ENCODE results near the gene PARD3. TPM values are rescaled to one million over a fixed set of nuclear protein-coding genes. Genes with fewer than 3 reads are reported as not detected.

PARD3 gene
- total and polyA plus RNA-seq, 10 of the 15 experiments (the other 5 are each of a cell fraction or from before 2014, with no cell fraction given): 2.6 to 43.1 (median 13.9) TPM

GRCh38 chr10:34358729-34359434, 456.2 kb downstream of the PARD3 start (continued):
- TF ChIP-seq, protein P1, sequence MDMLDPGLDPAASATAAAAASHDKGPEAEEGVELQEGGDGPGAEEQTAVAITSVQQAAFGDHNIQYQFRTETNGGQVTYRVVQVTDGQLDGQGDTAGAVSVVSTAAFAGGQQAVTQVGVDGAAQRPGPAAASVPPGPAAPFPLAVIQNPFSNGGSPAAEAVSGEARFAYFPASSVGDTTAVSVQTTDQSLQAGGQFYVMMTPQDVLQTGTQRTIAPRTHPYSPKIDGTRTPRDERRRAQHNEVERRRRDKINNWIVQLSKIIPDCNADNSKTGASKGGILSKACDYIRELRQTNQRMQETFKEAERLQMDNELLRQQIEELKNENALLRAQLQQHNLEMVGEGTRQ (IDR thresholded peaks at IDR 0.05; ENCODE audit: borderline replicate concordance, low read depth, low read length): no peak

DNA sequence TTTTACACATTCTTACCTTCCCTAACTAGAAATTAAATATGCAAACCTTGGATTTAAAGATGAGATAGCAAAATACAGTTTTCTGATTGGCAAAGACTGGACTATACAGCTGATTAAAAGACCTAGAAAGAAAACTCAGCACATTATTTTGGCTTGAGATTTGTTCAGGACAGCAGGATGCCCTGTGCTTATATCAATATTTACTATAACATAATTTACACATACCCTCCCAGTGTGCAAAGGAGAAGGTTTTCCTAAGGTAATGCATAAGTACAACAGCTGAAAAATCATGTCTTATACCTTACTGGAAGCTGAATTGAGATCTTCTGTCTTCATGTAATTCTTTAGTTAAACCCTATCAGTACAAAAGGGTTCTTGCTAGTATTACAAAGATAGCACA, 458.6 kb downstream of the PARD3 start:
- in situ Hi-C loops (cut with MboI): no loop called here
- TF ChIP-seq POU2F2 (IDR thresholded peaks at IDR 0.05; ENCODE audit: borderline replicate concordance, low read depth, low read length) (no peak), SMAD1 (IDR thresholded peaks at IDR 0.05; ENCODE audit: low read depth, partially characterized antibody) (no peak), SRF (IDR thresholded peaks at IDR 0.05; ENCODE audit: low read depth in 2 of 2, low read length in 2 of 2) (no peak), STAT3 (IDR thresholded peaks at IDR 0.05; ENCODE audit: low read depth, low read length) (no peak), ZNF687 (IDR thresholded peaks at IDR 0.05) (no peak), MLLT1 (IDR thresholded peaks at IDR 0.05) (no peak), NR2C1 (IDR thresholded peaks at IDR 0.05) (no peak), KAT2A (conservative IDR thresholded peaks at IDR 0.05; ENCODE audit: control insufficient read depth, low read depth, low read length) (no peak), MYC (IDR thresholded peaks at IDR 0.05; ENCODE audit: insufficient read depth, insufficient read length, insufficient replicate concordance, low read length, severe bottlenecking) (no peak)
- TF ChIP-seq, protein P2, sequence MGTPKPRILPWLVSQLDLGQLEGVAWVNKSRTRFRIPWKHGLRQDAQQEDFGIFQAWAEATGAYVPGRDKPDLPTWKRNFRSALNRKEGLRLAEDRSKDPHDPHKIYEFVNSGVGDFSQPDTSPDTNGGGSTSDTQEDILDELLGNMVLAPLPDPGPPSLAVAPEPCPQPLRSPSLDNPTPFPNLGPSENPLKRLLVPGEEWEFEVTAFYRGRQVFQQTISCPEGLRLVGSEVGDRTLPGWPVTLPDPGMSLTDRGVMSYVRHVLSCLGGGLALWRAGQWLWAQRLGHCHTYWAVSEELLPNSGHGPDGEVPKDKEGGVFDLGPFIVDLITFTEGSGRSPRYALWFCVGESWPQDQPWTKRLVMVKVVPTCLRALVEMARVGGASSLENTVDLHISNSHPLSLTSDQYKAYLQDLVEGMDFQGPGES (IDR thresholded peaks at IDR 0.05): no peak

More for the DNA sequence above, 458.6 kb downstream of the PARD3 start:
- ATAC-seq (no peak), DNase-seq (ENCODE audit: low read depth, low spot score) (no peak), FAIRE-seq (no peak)
- Histone ChIP-seq H3K36me3 (ENCODE audit: control insufficient read depth in 2 of 2, insufficient read depth in 2 of 2, low read length in 1 of 2) (no peaks in the 10 kb centered on the region), H3K9ac (ENCODE audit: control insufficient read depth, insufficient read depth, low read length) (no peak overlapping the region), H3K9me3 (replicated peaks; ENCODE audit: control insufficient read depth, insufficient read depth, low read length) (no peaks in the 10 kb centered on the region), H3K79me2 (ENCODE audit: control insufficient read depth, insufficient read depth, low read length) (no peaks in the 10 kb centered on the region), H3K4me1 (ENCODE audit: control insufficient read depth, insufficient read depth, low read length) (no peaks in the 10 kb centered on the region), H3K27me3 (replicated peaks in 1 of 2; ENCODE audit: control insufficient read depth in 2 of 2, insufficient read depth in 2 of 2, low read length in 1 of 2) (no peaks in the 10 kb centered on the region), H3K4me3 (no peak overlapping the region), H3K4me2 (ENCODE audit: control insufficient read depth, insufficient read depth) (no peak overlapping the region), H2AFZ (ENCODE audit: control insufficient read depth, low read depth, low read length) (no peak overlapping the region), H4K20me1 (ENCODE audit: control insufficient read depth, insufficient read depth) (no peaks in the 10 kb centered on the region), H3K27ac (ENCODE audit: control insufficient read depth, insufficient read depth) (no peak overlapping the region)
- intact Hi-C loops (cut with micrococcal nuclease; ENCODE audit: unreplicated experiment): no loop called here
- SMC1A ChIA-PET (ENCODE audit: uncharacterized antibody, unreplicated experiment): interaction anchor here (0.7 to 2.5 kb wide), 5 partner anchors 9 to 274 kb away, joined by 3 to 11 read pairs (median 3); no protein-coding TSS in a partner anchor
- RAD21 ChIA-PET (ENCODE audit: unreplicated experiment): no interaction called here
- POLR2A ChIA-PET: interaction anchor here (0.7 to 1.4 kb wide), 3 partner anchors 15 to 117 kb away, joined by 3 to 5 read pairs (median 3); no protein-coding TSS in a partner anchor
- BruUV-seq (replicated peaks): no TSS peak
- CTCF ChIA-PET: interaction anchor here (1.2 kb wide), 1 partner anchor 15 kb away, joined by 3 read pairs; no protein-coding TSS in a partner anchor

All from GM12878 (cell line).